Lower leg skin (tissue), 3 donors: Measurements from ENCODE around the gene DCAF4.

Experiments used
- POLR2A ChIP-seq, 2 donors: fragments of 450-650 bp; IDR thresholded peaks; one replicate each; pipeline ENCODE4 v1.6.1; 2016 to 2017; ENCODE audit warnings: antibody characterized with exemption in 2 of 2, mild to moderate bottlenecking in 1 of 2, moderate library complexity in 1 of 2
- TF ChIP-seq, protein P1 (sequence below), 3 donors: fragments of 450-650 bp; IDR thresholded peaks; one replicate each; pipeline ENCODE4 v1.5.1; 2016; ENCODE audit warnings: antibody characterized with exemption in 3 of 3, mild to moderate bottlenecking in 3 of 3, moderate library complexity in 2 of 3

GRCh38 chr14:72904840-72905561 is 21.3 kb upstream of the DCAF4 start:
- TF ChIP-seq, protein P1, sequence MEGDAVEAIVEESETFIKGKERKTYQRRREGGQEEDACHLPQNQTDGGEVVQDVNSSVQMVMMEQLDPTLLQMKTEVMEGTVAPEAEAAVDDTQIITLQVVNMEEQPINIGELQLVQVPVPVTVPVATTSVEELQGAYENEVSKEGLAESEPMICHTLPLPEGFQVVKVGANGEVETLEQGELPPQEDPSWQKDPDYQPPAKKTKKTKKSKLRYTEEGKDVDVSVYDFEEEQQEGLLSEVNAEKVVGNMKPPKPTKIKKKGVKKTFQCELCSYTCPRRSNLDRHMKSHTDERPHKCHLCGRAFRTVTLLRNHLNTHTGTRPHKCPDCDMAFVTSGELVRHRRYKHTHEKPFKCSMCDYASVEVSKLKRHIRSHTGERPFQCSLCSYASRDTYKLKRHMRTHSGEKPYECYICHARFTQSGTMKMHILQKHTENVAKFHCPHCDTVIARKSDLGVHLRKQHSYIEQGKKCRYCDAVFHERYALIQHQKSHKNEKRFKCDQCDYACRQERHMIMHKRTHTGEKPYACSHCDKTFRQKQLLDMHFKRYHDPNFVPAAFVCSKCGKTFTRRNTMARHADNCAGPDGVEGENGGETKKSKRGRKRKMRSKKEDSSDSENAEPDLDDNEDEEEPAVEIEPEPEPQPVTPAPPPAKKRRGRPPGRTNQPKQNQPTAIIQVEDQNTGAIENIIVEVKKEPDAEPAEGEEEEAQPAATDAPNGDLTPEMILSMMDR (IDR thresholded peaks at IDR 0.05) = peak in 1 of 3 donors; percentile 53
- no peak for TF ChIP-seq POLR2A (IDR thresholded peaks at IDR 0.05)
